ENCODE data around the gene SNX9. TPM values are rescaled to one million over a fixed set of nuclear protein-coding genes. Genes with fewer than 3 reads are reported as not detected.

Gene SNX9
- total RNA-seq, 2 donors from 2014 or later: 20.5 to 71.9 TPM

DNA sequence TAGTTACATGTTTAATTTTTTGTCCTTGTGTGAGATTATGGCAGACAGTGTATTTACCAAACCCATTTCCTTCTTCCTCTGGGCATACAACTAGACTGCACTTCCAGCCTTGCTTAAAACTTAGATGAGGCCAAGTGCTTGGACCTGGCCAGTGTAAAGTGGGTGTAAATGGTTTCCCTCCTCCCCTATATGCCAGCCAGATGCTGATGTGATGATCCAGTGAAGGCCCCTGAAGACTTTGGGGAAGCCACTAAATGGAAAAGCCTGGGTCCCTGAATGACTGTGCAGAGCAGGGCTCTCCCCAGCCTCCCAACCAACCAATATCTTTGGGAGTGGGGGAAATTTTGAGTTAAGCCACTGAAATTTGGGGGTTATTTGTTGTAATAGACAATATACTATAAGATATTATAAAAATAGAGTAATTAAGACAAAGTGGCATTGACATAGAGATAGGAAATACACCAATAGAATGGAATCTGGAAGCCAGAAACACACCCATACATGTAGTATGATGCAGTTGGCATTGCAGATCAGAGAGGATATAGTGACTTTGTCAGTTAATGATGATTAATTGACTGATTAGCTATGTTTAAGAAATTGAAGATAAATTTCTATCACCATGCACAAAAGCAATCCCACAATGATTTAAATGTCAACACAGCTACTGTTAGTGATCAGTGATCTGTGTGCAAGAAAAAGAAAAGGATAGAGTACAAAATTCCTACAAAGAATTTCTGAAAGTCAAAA, 10.4 kb upstream of the SNX9 start:
- H3K27ac Mint-ChIP-seq: peak overlapping the region; percentile 81
- peak; percentile 19 for ATAC-seq (replicated peaks)
- no peak overlapping the region for H3K4me3 Mint-ChIP-seq
- no peaks in the 10 kb centered on the region for H3K27me3 Mint-ChIP-seq
- H3K36me3 Mint-ChIP-seq (ENCODE audit: low read depth): peaks cover 5% of the 10 kb centered on the region
- H3K4me1 Mint-ChIP-seq: peaks cover 29% of the 10 kb centered on the region
- peaks cover 18% of the 10 kb centered on the region for H3K9me3 Mint-ChIP-seq

DNA sequence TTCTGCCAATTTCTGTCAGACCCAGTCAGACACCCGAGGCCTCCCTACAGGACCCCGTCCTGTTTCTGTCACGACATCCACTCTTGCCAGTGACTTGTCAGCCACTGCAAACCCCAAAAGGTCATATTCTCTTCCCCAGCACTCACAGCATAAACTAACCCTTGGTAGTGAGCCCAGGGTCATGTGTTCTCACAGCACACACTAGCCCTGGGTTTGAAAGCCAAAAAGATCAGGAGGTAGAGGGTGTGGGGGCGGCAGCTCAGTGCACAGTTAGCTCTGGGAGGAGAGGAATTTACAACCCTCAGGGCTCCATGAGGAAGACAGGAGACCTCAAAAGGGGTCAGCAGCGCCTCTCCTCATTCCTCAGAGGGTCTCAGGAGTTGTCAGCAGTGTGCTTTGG, 9.9 kb upstream of the SNX9 start:
- ATAC-seq (replicated peaks): no peak
- Mint-ChIP-seq H3K9me3 (peaks cover 18% of the 10 kb centered on the region), H3K27me3 (no peaks in the 10 kb centered on the region), H3K27ac (peak overlapping the region; percentile 81), H3K4me3 (no peak overlapping the region), H3K36me3 (ENCODE audit: low read depth) (peaks cover 5% of the 10 kb centered on the region), H3K4me1 (peaks cover 29% of the 10 kb centered on the region)

DNA sequence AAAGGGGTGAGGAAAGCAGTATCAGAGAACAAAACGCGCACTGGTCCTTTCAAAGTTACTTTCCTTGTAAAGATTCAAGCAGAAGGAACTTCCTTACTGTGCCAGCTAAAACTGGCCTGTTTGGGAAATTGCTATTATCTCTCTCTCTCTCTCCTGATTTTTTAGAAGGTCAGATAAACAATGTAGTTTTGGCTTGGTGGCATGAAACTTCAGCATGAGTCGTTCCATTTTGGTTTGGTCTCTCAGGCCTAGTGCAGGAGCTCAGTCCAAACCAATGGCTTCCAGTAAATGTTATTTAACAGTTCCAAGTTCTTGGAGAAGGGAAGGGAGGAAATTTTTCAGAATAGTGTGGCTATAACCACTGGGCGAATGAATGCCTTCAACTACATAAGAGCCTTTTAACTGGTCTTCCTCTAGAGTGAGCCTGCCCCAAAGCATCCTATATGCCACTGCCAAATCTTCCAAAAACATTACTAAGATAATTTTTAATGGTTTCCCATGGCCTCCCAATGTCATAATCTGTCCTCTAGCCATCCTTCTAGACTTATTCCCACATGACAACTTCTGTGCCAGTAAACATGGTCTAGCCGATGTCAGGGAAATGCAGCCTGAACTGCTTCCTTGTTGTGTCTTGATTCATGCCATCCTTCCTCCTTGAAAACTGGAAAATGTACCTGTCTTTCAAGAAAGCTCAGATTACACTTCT, 9.1 kb upstream of the SNX9 start:
- Mint-ChIP-seq H3K9me3 (peaks cover 14% of the 10 kb centered on the region), H3K36me3 (ENCODE audit: low read depth) (peaks cover 5% of the 10 kb centered on the region), H3K27ac (peak overlapping the region; percentile 17), H3K27me3 (no peaks in the 10 kb centered on the region), H3K4me3 (no peak overlapping the region), H3K4me1 (peaks cover 31% of the 10 kb centered on the region)
- ATAC-seq (replicated peaks): peak; percentile 37

DNA sequence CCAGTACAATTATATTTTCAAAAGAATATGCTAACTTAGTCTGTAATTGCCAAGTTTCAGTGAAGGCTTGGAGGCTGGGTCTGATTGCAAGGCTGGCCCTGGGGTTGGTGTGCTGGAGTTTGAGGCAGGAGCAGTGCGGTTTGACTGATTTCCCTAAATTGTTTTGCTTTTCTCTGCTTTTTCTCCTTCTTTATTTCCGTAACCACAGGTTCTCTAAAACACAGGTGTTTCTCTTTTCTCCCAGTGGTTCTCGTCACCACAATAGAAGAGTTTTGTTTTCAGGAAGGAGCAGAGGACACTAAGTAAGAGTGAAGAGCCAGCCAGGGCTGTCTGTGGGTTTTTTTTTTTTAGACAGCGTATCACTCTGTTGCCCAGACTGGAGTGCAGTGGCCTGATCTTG, 8.2 kb upstream of the SNX9 start:
- no peaks in the 10 kb centered on the region for H3K27me3 Mint-ChIP-seq
- H3K27ac Mint-ChIP-seq: peak overlapping the region; percentile 74
- peaks cover 11% of the 10 kb centered on the region for H3K9me3 Mint-ChIP-seq
- ATAC-seq (replicated peaks): peak; percentile 66
- H3K4me1 Mint-ChIP-seq: peaks cover 37% of the 10 kb centered on the region
- H3K4me3 Mint-ChIP-seq: peak overlapping the region; percentile 16
- H3K36me3 Mint-ChIP-seq (ENCODE audit: low read depth): peaks cover 5% of the 10 kb centered on the region

DNA sequence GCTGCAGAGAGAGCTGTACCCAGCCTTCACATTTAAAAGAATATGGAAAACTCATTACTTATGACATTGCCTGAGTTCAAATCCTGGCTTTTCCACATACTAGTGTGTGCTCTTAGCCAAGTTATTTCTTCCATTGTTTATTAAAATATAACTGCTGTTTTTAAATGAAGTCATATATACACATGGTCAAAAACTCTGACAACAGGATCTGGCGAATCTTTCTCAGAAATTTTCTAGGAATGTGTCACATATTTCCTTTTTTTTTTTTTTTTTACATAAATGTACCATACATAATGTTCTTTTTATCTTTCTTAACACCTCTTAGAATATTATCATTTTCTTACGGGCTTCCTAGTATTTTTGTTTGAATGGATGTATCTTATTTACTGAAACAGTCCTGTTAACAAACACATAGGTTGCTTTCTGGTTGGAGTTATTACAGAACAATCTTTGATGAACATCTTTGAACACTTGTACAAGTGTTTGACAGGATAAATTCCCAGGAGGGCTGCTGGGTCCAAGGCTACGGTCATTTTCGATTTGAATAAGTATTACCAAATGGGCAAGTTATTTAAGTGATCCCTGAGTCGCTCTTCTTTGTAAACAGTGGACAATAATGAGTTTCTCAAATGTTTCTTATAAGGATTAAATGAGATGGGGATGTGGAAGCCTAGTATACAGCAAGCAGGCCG, 1.6 kb upstream of the SNX9 start:
- Mint-ChIP-seq H3K9me3 (no peaks in the 10 kb centered on the region), H3K27me3 (no peaks in the 10 kb centered on the region), H3K36me3 (ENCODE audit: low read depth) (peaks cover 36% of the 10 kb centered on the region), H3K4me1 (peaks cover 29% of the 10 kb centered on the region), H3K4me3 (peak overlapping the region; percentile 75), H3K27ac (peak overlapping the region; percentile 90)
- no peak for ATAC-seq (replicated peaks)

DNA sequence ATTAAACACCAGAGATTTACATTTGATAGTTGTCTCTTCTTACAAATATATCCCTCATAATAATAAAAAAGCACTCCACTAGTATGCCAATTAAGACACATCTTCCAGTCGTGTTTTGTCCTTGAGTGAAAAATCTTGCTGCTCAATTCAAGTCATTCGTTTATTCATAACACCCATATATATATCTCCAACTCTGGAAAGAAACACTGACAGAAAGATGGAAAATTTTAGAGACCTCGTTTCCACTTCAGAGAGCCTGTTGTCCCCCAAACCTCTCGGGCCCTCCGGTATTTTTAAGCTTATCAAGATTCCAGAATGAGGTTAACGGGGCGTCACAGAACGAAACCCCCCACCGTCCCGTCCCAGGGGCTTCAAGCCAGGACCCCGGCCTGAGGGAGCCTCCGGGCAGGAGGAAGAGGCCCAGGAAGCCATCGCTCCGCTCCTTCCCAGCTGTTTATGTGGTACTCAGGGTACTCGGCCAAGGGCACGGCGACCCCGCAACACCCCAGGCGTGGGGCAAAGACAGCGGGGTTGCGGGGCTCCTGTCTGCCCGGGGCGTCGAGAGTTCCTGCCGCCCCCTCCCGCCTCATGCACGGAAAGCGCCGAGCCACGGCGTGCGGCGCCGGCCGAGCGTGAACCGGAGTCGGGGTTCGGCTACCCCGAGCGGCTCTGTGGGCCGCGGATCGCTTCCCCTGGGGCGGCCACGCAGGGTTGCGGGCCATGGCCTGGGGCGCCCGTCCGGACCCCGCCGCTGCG, 623 bp upstream of the SNX9 start:
- Mint-ChIP-seq H3K27me3 (no peaks in the 10 kb centered on the region), H3K27ac (peak overlapping the region; percentile 90), H3K4me1 (peaks cover 29% of the 10 kb centered on the region), H3K4me3 (peak overlapping the region; percentile 75), H3K9me3 (no peaks in the 10 kb centered on the region), H3K36me3 (ENCODE audit: low read depth) (peaks cover 36% of the 10 kb centered on the region)
- peak; percentile 11 for ATAC-seq (replicated peaks)

DNA sequence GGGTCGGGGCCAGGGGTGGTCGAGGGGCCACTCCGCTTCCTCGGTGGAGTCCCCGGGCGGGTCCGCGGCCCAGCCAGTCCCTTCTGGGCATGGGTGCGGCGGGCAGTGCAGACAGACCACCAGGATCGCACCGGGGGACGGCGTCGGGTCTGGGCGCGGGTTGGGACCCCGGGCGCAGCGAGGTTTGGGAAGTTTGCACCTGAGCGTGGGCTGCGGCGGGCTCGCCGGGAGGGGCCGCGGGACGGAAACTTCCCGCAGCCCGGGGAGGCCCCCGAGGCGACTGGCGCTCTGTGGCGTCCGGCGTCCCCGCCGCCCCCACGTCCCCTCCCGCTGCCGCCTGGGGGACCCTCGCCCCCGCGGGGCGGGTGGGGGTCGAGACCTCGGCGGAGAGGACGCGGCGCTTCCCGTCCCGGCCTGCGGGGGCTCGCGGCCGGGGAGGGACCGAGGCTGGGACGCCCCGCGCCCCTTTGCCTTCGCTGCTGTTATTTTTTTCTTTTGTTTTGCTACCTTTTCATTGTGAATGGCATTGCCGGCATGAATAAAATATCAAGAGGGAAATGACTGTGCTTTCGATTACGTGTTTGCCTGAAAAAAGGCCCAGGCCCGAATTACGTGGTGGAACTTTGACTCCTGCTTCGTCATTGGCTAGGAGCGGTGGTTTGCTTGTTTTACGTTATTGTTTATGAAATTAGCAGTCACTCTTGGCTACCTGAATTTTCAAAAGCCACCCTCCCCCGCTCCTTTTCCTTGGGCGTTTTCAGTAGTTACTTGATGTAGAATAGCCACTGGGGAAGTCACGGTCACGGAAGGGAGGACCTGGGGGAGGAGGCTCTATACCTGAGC, 703 bp downstream of the SNX9 start:
- H3K4me3 Mint-ChIP-seq: peak overlapping the region; percentile 97
- H3K27ac Mint-ChIP-seq: peak overlapping the region; percentile 100
- ATAC-seq (replicated peaks): peak; percentile 75
- peaks cover 47% of the 10 kb centered on the region for H3K36me3 Mint-ChIP-seq (ENCODE audit: low read depth)
- peaks cover 33% of the 10 kb centered on the region for H3K4me1 Mint-ChIP-seq
- H3K27me3 Mint-ChIP-seq: no peaks in the 10 kb centered on the region
- H3K9me3 Mint-ChIP-seq: no peaks in the 10 kb centered on the region

DNA sequence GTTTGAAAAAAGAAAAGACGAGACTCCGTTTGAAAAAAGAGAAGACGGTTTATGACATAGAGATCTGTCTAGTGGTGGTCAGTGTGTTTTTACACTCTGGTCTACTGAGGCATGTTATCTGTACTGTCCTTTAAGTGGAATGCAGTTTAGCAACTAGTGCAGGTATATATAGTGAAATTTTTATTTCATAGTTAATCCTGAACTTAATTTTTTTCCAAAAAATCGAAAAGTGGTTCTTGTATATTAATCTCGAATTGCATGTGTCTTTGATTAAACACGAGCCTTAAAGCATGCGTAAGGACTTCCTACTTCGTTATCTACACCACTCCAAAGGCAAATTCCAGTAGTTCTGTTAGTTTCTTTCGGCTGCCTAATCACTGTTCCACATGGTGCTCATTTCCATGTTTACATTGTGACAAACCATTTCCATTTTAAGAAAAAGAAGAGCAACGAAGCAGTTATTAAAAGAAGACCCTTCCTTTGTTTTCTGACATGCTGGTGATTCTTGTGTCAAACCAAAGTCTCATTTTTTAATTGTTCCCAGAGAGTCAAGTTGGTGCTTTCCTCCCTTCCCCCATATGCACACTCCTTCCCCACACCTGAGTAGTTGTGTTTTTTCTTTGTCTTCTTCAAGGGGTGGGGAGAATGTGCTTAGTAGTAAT, 2.3 kb downstream of the SNX9 start:
- Mint-ChIP-seq H3K9me3 (no peaks in the 10 kb centered on the region), H3K4me3 (peak overlapping the region; percentile 97), H3K27me3 (no peaks in the 10 kb centered on the region), H3K27ac (peak overlapping the region; percentile 100), H3K4me1 (peaks cover 39% of the 10 kb centered on the region), H3K36me3 (ENCODE audit: low read depth) (peaks cover 63% of the 10 kb centered on the region)
- no peak for ATAC-seq (replicated peaks)

DNA sequence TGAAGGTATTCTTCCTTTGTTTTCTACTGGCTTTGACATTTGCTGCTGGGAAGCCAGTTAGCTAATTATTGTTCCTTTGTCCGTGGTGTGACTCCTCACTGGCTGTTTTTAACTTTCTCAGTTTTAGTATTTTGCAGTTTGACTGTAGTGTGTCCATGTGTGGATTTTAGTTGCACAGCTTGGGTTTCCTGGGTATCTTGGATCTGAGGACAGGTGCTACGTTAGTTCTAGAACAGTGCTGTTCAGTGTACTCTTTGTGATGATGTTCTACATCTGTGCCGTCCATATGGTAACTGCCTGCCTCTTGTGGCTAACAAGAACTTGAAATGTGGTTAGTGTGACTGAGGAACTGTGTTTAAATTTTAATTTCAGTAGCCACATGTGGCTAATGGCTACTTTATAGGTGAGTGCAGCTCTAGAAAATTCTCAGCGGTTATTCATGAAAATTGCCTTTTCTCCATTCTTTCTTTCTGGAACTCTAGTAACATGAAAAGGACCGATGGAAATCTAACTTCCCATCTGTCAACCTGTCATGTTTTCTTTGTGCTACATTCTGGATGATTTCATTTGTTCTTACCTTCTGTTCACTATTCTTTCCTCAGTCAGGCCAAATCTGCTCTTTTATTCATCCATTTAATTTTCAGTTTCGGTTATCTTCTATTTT, 7.4 kb downstream of the SNX9 start:
- H3K27me3 Mint-ChIP-seq: no peaks in the 10 kb centered on the region
- peak overlapping the region; percentile 86 for H3K4me3 Mint-ChIP-seq
- H3K36me3 Mint-ChIP-seq (ENCODE audit: low read depth): peaks cover 79% of the 10 kb centered on the region
- peaks cover 9% of the 10 kb centered on the region for H3K9me3 Mint-ChIP-seq
- peak overlapping the region; percentile 81 for H3K27ac Mint-ChIP-seq
- peaks cover 59% of the 10 kb centered on the region for H3K4me1 Mint-ChIP-seq
- ATAC-seq (replicated peaks): peak; percentile 64

DNA sequence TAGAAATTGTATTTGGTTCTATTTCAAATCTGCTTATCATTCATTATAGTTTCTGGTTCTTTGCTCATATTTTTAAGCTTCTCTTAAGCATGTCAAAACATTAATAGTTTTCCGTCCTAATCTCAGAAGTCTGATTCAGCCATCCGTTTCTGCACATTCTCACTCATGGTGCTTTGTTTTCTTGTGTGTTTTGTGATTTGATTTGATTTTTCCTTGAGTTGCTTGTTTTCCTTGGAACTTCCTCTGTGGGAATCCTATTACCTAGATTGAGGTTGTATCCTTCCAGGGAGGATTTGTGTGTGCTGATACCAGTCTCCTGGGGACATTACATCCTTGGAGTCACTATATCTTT, 7.9 kb downstream of the SNX9 start:
- Mint-ChIP-seq H3K4me3 (peak overlapping the region; percentile 86), H3K27ac (peak overlapping the region; percentile 81), H3K36me3 (ENCODE audit: low read depth) (peaks cover 79% of the 10 kb centered on the region), H3K4me1 (peaks cover 59% of the 10 kb centered on the region), H3K27me3 (no peaks in the 10 kb centered on the region), H3K9me3 (peaks cover 9% of the 10 kb centered on the region)
- peak; percentile 25 for ATAC-seq (replicated peaks)

DNA sequence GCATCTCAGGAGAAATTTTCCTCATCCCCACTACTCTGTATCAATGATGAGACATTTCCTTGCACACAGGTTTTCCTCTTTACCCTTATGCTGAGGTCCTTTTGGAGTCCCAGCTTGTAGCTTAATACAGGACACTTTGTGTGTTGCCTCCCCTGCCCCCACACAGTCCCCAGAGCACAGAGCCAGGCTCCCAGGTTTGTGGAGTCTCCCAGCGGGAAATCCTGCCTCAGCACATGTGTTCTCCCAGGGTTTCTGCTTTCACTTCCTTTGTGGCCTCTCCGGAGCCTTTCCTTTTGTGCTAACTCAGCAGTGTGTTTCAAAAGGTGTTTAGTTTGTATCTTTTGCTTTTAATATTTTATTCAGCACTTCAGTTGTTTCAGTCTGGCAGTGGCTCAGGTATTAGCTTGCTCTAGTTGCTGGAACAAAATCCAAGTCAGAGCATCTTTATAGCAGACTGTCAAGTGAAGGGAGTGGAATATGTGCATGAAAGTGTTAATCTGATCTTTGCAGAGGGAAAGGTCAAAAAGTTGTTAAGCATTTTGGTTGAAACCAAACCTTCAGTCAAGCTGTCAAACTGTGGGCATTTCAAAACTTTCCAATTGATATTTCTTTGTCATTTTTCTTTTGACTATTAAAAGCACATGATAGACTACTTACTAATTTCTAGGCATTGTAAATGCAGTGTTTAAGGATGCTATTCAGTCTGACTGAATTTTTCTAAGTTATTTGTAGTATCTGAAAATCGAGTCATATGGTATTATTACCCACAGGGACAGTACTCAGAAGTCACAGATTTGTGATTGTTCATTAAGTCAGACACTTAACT, 8.6 kb downstream of the SNX9 start:
- peaks cover 82% of the 10 kb centered on the region for H3K36me3 Mint-ChIP-seq (ENCODE audit: low read depth)
- peak; percentile 37 for ATAC-seq (replicated peaks)
- peak overlapping the region; percentile 81 for H3K27ac Mint-ChIP-seq
- no peaks in the 10 kb centered on the region for H3K27me3 Mint-ChIP-seq
- peaks cover 9% of the 10 kb centered on the region for H3K9me3 Mint-ChIP-seq
- H3K4me3 Mint-ChIP-seq: peak overlapping the region; percentile 86
- peaks cover 59% of the 10 kb centered on the region for H3K4me1 Mint-ChIP-seq

DNA sequence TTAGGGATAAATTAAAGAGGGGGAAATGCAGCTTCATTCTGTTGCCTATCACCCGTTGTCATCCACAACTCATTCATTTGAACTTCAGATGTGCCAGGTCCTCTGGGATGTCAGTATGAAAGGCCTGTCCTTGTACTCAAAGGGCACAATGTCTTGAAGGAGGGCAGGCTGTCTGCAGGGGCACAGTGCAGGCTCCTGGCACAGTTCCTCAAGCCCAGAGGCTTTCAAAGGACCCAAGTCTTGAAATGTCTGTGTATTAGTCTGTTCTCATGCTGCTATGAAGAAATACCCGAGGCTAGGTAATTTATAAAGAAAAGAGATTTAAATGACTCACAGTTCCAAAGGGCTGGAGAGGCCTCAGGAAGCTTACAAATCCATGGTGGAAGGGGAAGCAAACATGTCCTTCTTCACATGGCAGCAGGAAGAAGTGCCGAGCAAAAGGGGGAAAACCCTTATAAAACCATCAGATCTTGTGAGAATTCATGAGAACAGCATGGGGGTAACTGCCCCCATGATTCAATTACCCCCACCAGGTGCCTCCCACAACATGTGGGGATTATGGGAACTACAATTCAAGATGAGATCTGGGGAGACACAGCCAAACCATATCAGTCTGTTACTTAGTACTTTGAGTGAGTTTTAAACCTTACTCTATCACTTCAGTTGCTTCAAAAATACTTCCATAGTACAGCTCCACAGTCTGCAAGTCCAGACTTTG, 9.4 kb downstream of the SNX9 start:
- peaks cover 64% of the 10 kb centered on the region for H3K4me1 Mint-ChIP-seq
- H3K27me3 Mint-ChIP-seq: no peaks in the 10 kb centered on the region
- peak overlapping the region; percentile 86 for H3K4me3 Mint-ChIP-seq
- H3K27ac Mint-ChIP-seq: peak overlapping the region; percentile 81
- peaks cover 9% of the 10 kb centered on the region for H3K9me3 Mint-ChIP-seq
- ATAC-seq (replicated peaks): no peak
- peaks cover 90% of the 10 kb centered on the region for H3K36me3 Mint-ChIP-seq (ENCODE audit: low read depth)

Data from activated T-helper 17 cell treated with anti-CD3 and anti-CD28 coated beads, Interleukin-2, amount 50 U/mL, for 72 hours (primary cell).